OCI-LY3 (cell line): ENCODE results near the gene UBE2A.

Experiments
- H2AFZ ChIP-seq: fragments of 200-600, 300-600 bp; shearing (Covaris generic); 2 replicates; pipeline ENCODE4 v1.6.0; 2014; ENCODE audit warnings: antibody characterized with exemption, low read depth, low read length
- H3K27ac ChIP-seq: fragments of 200-600, 300-600 bp; sonication (generic); 2 replicates; pipeline ENCODE4 v1.5.1; 2014; ENCODE audit warnings: mild to moderate bottlenecking, low read length, moderate library complexity, mixed read lengths
- H3K27me3 ChIP-seq: fragments of 200-600, 300-600 bp; sonication (generic); 2 replicates; pipeline ENCODE4 v1.6.1; 2014; ENCODE audit warnings: low read depth, low read length, mixed read lengths
- H3K36me3 ChIP-seq: fragments of 200-600, 300-600 bp; sonication (generic); replicated peaks from 2 replicates; pipeline ENCODE3; 2014; ENCODE audit warnings: low read depth, low read length, mixed read lengths
- H3K4me1 ChIP-seq: fragments of 300-600, 200-600 bp; sonication (generic); 2 replicates; pipeline ENCODE4 v1.6.1; 2014; ENCODE audit warnings: low read length, mixed read lengths
- H3K4me2 ChIP-seq: fragments of 200-600, 300-600 bp; sonication (generic); 2 replicates; pipeline ENCODE4 v1.6.1; 2014; ENCODE audit warnings: low read length, mixed read lengths
- H3K4me3 ChIP-seq: fragments of 300-600, 200-600 bp; sonication (generic); 2 replicates; pipeline ENCODE4 v1.5.1; 2014; ENCODE audit warnings: antibody characterized with exemption, mild to moderate bottlenecking, low read length, moderate library complexity
- H3K79me2 ChIP-seq: fragments of 300-600, 200-600 bp; shearing (Covaris generic); 2 replicates; pipeline ENCODE4 v1.6.1; 2014; ENCODE audit warnings: mild to moderate bottlenecking, low read length, mixed read lengths
- H3K9ac ChIP-seq: fragments of 300-600, 200-600 bp; shearing (Covaris generic); 2 replicates; pipeline ENCODE4 v1.6.0; 2014; ENCODE audit warnings: mild to moderate bottlenecking, low read length, moderate library complexity
- H3K9me3 ChIP-seq: fragments of 200-600, 300-600 bp; shearing (Covaris generic); 2 replicates; pipeline ENCODE4 v1.6.1; 2014; ENCODE audit warnings: low read length, mixed read lengths; ENCODE audit not compliant: insufficient read depth
- H4K20me1 ChIP-seq: fragments of 200-600, 300-600 bp; sonication (generic); 2 replicates; pipeline ENCODE4 v1.6.1; 2016; ENCODE audit warnings: low read length, mixed read lengths; ENCODE audit not compliant: insufficient read depth
- CTCF ChIP-seq: fragments of 200-600, 300-600 bp; sonication (generic); IDR thresholded peaks from 2 replicates; pipeline ENCODE4 v1.5.1; 2014; ENCODE audit warnings: antibody characterized with exemption, low read length, low read depth
- EZH2phosphoT487 ChIP-seq: fragments of 200-600 bp; shearing (Covaris generic); IDR thresholded peaks from 2 replicates; pipeline ENCODE4 v1.6.1; 2018; ENCODE audit warnings: antibody characterized with exemption, mixed run types, low read depth

UBE2A gene

GRCh38 chrX:119541188-119541587, 33.2 kb upstream of the UBE2A start:
- H3K4me1 ChIP-seq: no peaks in the 10 kb centered on the region
- H3K4me2 ChIP-seq: no peak overlapping the region
- no peak overlapping the region for H3K9ac ChIP-seq
- H3K4me3 ChIP-seq: no peak overlapping the region
- no peak overlapping the region for H3K27ac ChIP-seq
- no peaks in the 10 kb centered on the region for H3K36me3 ChIP-seq
- H2AFZ ChIP-seq: no peak overlapping the region
- no peaks in the 10 kb centered on the region for H3K79me2 ChIP-seq
- no peaks in the 10 kb centered on the region for H3K9me3 ChIP-seq
- no peak for TF ChIP-seq EZH2phosphoT487
- TF ChIP-seq CTCF: no peak
- no peaks in the 10 kb centered on the region for H4K20me1 ChIP-seq
- no peaks in the 10 kb centered on the region for H3K27me3 ChIP-seq

GRCh38 chrX:119549327-119550016, 24.9 kb upstream of the UBE2A start:
- Histone ChIP-seq H3K4me3 (peak overlapping the region; percentile 51), H3K36me3 (no peaks in the 10 kb centered on the region), H3K79me2 (peaks cover 41% of the 10 kb centered on the region), H3K9me3 (no peaks in the 10 kb centered on the region), H3K4me2 (peak overlapping the region; percentile 74), H2AFZ (no peak overlapping the region), H3K27me3 (no peaks in the 10 kb centered on the region), H3K27ac (peak overlapping the region; percentile 46), H3K4me1 (peaks cover 21% of the 10 kb centered on the region), H4K20me1 (no peaks in the 10 kb centered on the region), H3K9ac (0 out of 2 replicates have a peak overlapping the region, but pooled peaks have one; percentile 8)
- TF ChIP-seq EZH2phosphoT487: no peak
- no peak for TF ChIP-seq CTCF

- Histone ChIP-seq H2AFZ (no peak overlapping the region), H4K20me1 (no peaks in the 10 kb centered on the region), H3K27me3 (no peaks in the 10 kb centered on the region), H3K79me2 (peaks cover 37% of the 10 kb centered on the region), H3K36me3 (peaks cover 1% of the 10 kb centered on the region), H3K4me2 (no peak overlapping the region), H3K4me1 (peaks cover 21% of the 10 kb centered on the region), H3K9me3 (no peaks in the 10 kb centered on the region), H3K27ac (no peak overlapping the region), H3K4me3 (no peak overlapping the region), H3K9ac (no peak overlapping the region)
- TF ChIP-seq EZH2phosphoT487 (no peak), CTCF (no peak)
Observed at GRCh38 chrX:119552508-119552907, 21.9 kb upstream of the UBE2A start.

DNA sequence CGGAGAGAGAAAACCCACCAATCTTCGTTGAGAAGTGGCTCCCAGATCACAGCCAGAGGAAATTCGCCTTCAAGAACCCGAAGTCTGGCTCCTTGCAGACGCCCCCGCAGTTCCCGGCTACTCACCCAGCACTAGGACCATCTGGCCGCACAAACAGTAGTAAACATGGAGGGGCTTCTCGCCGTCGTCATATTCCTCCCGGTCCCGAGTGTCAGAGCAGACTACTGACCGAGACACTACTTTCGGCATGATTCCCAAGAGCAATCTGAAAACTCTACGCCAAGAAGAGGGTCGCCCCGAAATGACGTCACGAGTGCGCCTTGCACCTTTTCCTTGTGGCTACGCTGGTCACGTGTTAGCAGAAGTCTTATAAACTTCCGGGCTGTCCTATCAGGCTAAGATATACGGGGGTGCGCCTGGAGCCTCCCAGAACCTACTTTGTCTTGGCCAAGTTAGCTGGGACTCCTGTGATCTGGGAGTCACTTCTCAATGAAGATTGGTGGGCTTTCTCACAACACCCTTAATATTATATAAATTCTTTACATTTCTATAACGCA, 9.2 kb upstream of the UBE2A start, which contains the start of gene STEEP1:
Gene STEEP1, minus strand, starts transcription at position 303 of the 557 bp plus-strand sequence. Its CDS starts 54 bp downstream, at position 249.
- Histone ChIP-seq H3K79me2 (peaks cover 16% of the 10 kb centered on the region), H3K4me2 (peak within 1 kb of the TSS; percentile 86), H3K36me3 (no peaks in the 10 kb centered on the region), H3K4me1 (peaks cover 3% of the 10 kb centered on the region; the same call in 1 of the 2 replicates), H3K9me3 (no peaks in the 10 kb centered on the region), H3K9ac (peak within 1 kb of the TSS; percentile 76), H4K20me1 (no peaks in the 10 kb centered on the region), H2AFZ (no peak within 1 kb of the TSS), H3K27ac (no peak within 1 kb of the TSS), H3K27me3 (no peaks in the 10 kb centered on the region), H3K4me3 (peak within 1 kb of the TSS; percentile 95)
- TF ChIP-seq EZH2phosphoT487 (no peak), CTCF (no peak)
